ENCODE results near the gene CCDC68.

CCDC68 gene

DNA sequence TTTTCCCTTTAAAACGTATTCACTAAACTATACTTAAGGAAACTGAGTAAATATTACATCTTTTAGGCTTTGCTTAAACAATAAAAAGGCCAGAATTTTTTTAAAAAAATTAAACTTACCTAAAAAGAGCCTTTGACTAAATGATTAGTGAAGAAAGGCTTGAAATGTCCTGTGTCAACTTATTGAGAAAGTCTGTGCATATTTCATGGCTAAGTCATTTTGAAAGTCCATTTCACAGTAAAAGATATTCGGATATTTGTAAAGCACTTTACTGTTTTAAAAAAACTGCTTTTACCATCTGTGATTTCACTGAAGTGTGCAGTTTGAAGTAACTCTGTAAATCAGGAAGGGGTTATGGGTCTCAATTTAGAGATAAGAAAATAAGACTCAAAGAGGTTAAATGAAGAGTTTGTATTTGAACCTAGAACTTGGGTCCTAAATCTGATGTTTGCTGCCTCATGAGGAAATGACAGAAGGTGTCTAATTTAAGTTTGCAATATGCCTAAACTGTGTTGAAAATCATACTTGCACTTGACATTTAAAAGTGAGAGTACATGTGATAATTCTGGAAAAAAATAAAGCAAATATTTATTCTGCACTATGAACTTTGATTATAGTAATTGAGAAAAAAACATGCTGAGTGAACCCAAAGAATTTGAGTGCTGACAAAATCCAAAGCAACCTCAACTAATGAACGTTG, 80.5 kb downstream of the CCDC68 start:
- CTCF ChIA-PET, result interaction anchor here (1.0 kb wide), 1 partner anchor 7 kb away, joined by 3 read pairs; no protein-coding TSS in a partner anchor
- no peak overlapping the region for H3K4me3 ChIP-seq (ENCODE audit: low read depth, low read length)
- H3K4me1 ChIP-seq (ENCODE audit: control insufficient read depth, insufficient read depth, low read length), result 0 out of 2 replicates have a peak, but pooled peaks cover 2% of the 10 kb centered on the region
- H3K9me3 ChIP-seq (ENCODE audit: control insufficient read depth, insufficient read depth, low read depth, low read length), result no peaks in the 10 kb centered on the region
- no peak for TF ChIP-seq ZNF596 (tag by site-specific recombination; IDR thresholded peaks at IDR 0.05)
- no peak for TF ChIP-seq ZNF76 (tag by site-specific recombination; IDR thresholded peaks at IDR 0.05; ENCODE audit: borderline replicate concordance, low read depth)
- no peak for TF ChIP-seq CTCF (tag by site-specific recombination; IDR thresholded peaks at IDR 0.05)
- no peak for TF ChIP-seq ZNF626 (tag by site-specific recombination; IDR thresholded peaks at IDR 0.05)
- no peak for TF ChIP-seq YY1 (tag by site-specific recombination; IDR thresholded peaks at IDR 0.05)
- TF ChIP-seq ZNF629 (tag by site-specific recombination; IDR thresholded peaks at IDR 0.05), result no peak
- TF ChIP-seq, protein P1, sequence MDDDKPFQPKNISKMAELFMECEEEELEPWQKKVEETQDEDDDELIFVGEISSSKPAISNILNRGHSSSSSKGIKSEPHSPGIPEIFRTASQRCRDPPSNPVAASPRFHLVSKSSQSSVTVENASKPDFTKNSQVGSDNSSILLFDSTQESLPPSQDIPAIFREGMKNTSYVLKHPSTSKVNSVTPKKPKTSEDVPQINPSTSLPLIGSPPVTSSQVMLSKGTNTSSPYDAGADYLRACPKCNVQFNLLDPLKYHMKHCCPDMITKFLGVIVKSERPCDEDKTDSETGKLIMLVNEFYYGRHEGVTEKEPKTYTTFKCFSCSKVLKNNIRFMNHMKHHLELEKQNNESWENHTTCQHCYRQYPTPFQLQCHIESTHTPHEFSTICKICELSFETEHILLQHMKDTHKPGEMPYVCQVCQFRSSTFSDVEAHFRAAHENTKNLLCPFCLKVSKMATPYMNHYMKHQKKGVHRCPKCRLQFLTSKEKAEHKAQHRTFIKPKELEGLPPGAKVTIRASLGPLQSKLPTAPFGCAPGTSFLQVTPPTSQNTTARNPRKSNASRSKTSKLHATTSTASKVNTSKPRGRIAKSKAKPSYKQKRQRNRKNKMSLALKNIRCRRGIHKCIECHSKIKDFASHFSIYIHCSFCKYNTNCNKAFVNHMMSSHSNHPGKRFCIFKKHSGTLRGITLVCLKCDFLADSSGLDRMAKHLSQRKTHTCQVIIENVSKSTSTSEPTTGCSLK (tag by site-specific recombination; IDR thresholded peaks at IDR 0.05), result no peak
- TF ChIP-seq TCF7L2 (IDR thresholded peaks at IDR 0.05; ENCODE audit: borderline replicate concordance, low read depth, low read length), result no peak
- no peak for TF ChIP-seq ZNF16 (tag by site-specific recombination; IDR thresholded peaks at IDR 0.05; ENCODE audit: low read depth)
- no peak for TF ChIP-seq ZNF169 (tag by site-specific recombination; IDR thresholded peaks at IDR 0.05)
- no peak for TF ChIP-seq ZSCAN30 (tag by site-specific recombination; IDR thresholded peaks at IDR 0.05)
- TF ChIP-seq ZNF221 (tag by site-specific recombination; IDR thresholded peaks at IDR 0.05; ENCODE audit: borderline replicate concordance), result no peak
- no peak for TF ChIP-seq INSM2 (tag by site-specific recombination; IDR thresholded peaks at IDR 0.05)
- TF ChIP-seq ZNF768 (tag by site-specific recombination; IDR thresholded peaks at IDR 0.05), result no peak
- TF ChIP-seq, protein P2, sequence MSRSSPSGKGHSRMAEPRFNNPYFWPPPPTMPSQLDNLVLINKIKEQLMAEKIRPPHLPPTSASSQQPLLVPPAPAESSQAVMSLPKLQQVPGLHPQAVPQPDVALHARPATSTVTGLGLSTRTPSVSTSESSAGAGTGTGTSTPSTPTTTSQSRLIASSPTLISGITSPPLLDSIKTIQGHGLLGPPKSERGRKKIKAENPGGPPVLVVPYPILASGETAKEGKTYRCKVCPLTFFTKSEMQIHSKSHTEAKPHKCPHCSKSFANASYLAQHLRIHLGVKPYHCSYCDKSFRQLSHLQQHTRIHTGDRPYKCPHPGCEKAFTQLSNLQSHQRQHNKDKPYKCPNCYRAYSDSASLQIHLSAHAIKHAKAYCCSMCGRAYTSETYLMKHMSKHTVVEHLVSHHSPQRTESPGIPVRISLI (tag by site-specific recombination; IDR thresholded peaks at IDR 0.05), result no peak
- TF ChIP-seq ZNF830 (tag by site-specific recombination; IDR thresholded peaks at IDR 0.05; ENCODE audit: low read depth), result no peak
- no peak for TF ChIP-seq ZNF624 (tag by site-specific recombination; IDR thresholded peaks at IDR 0.05)
- TF ChIP-seq ZNF518A (tag by site-specific recombination; conservative IDR thresholded peaks at IDR 0.05; ENCODE audit: low read depth), result no peak
- no peak for TF ChIP-seq KLF10 (tag by site-specific recombination; IDR thresholded peaks at IDR 0.05)
- TF ChIP-seq, protein P3, sequence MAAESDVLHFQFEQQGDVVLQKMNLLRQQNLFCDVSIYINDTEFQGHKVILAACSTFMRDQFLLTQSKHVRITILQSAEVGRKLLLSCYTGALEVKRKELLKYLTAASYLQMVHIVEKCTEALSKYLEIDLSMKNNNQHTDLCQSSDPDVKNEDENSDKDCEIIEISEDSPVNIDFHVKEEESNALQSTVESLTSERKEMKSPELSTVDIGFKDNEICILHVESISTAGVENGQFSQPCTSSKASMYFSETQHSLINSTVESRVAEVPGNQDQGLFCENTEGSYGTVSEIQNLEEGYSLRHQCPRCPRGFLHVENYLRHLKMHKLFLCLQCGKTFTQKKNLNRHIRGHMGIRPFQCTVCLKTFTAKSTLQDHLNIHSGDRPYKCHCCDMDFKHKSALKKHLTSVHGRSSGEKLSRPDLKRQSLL (tag by site-specific recombination; IDR thresholded peaks at IDR 0.05), result no peak
- no peaks in the 10 kb centered on the region for H3K36me3 ChIP-seq (ENCODE audit: control insufficient read depth in 2 of 2, insufficient read depth in 1 of 2, low read length in 2 of 2)
- H3K27ac ChIP-seq (ENCODE audit: extremely low read depth, low read depth, low read length), result no peak overlapping the region
- POLR2A ChIA-PET, result no interaction called here

Measured in HEK293 (cell line).